Erythroblast (primary cell): ENCODE results near the gene CD320.
"Not testable (repeated sequence)": the region's sequence is repeated elsewhere in the genome, so short reads cannot be mapped to it uniquely, and the experiment has no call there.

Experiments
- GATA1 ChIP-seq: IDR thresholded peaks from 2 replicates; pipeline ENCODE4 v1.6.1; 2011; ENCODE audit warnings: low read depth, mild to moderate bottlenecking, control low read depth, low read length, moderate library complexity
- POLR2A ChIP-seq: IDR thresholded peaks from 2 replicates; pipeline ENCODE4 v1.6.1; 2011; ENCODE audit warnings: mild to moderate bottlenecking, low read length

GRCh38 chr19:8352845-8353244 lies 44.7 kb upstream of the CD320 start:
- not testable (repeated sequence) for TF ChIP-seq POLR2A, GATA1
